ENCODE results near the gene KAZN. TPM values are rescaled to one million over a fixed set of nuclear protein-coding genes. Genes with fewer than 3 reads are reported as not detected.
"Not testable (repeated sequence)": the region's sequence is repeated elsewhere in the genome, so short reads cannot be mapped to it uniquely, and the experiment has no call there.

KAZN gene
- total RNA-seq, 2 experiments from 2014 or later, result 0.22 to 0.55 TPM

DNA sequence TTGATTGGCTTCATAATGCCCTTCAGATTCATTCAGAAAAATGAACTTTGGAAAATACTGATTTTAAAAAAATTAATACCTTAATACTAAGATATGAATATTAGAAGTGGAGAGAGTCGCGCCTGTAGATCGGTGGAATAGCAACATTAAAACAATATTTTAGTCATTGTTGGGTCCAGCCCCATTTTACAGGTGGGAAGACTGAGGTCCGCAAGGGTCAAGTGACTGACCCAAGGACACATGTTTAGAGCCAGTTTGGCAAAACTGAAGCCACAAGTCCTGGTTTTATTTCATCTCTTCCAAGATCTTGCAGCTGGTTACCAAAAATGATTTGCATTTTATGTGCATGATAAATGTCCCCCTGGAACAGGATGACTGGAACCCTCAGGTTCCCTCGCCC lies 441.4 kb downstream of the KAZN start:
- Mint-ChIP-seq H3K27ac (no peak overlapping the region), H3K27me3 (no peaks in the 10 kb centered on the region), H3K36me3 (ENCODE audit: low read depth) (no peaks in the 10 kb centered on the region), H3K4me3 (no peak overlapping the region), H3K9me3 (no peaks in the 10 kb centered on the region), H3K4me1 (ENCODE audit: low read depth) (no peaks in the 10 kb centered on the region)
- TF ChIP-seq, protein P1, sequence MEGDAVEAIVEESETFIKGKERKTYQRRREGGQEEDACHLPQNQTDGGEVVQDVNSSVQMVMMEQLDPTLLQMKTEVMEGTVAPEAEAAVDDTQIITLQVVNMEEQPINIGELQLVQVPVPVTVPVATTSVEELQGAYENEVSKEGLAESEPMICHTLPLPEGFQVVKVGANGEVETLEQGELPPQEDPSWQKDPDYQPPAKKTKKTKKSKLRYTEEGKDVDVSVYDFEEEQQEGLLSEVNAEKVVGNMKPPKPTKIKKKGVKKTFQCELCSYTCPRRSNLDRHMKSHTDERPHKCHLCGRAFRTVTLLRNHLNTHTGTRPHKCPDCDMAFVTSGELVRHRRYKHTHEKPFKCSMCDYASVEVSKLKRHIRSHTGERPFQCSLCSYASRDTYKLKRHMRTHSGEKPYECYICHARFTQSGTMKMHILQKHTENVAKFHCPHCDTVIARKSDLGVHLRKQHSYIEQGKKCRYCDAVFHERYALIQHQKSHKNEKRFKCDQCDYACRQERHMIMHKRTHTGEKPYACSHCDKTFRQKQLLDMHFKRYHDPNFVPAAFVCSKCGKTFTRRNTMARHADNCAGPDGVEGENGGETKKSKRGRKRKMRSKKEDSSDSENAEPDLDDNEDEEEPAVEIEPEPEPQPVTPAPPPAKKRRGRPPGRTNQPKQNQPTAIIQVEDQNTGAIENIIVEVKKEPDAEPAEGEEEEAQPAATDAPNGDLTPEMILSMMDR (IDR thresholded peaks at IDR 0.05), result no peak
- H3K27me3 ChIP-seq (ENCODE audit: control insufficient read depth in 1 of 2, insufficient read depth in 2 of 2, low read length in 2 of 2), result no peaks in the 10 kb centered on the region
- DNase-seq (no peak), ATAC-seq (ENCODE audit: poor library complexity) (no peak)
- no peaks in the 10 kb centered on the region for H3K36me3 ChIP-seq (ENCODE audit: insufficient read depth, low read length)
- CTCF ChIA-PET, result no interaction called here
- H3K4me3 ChIP-seq (ENCODE audit: low read length), result no peak overlapping the region
- POLR2A ChIA-PET, result no interaction called here
- no peak overlapping the region for H3K27ac ChIP-seq (ENCODE audit: low read depth in 1 of 2, low read length in 2 of 2)
- H3K4me1 ChIP-seq (ENCODE audit: insufficient read depth, low read length), result no peaks in the 10 kb centered on the region
- intact Hi-C loops (cut with DNase I, micrococcal nuclease), result loop anchor here in 1 of 2 experiments (10.0 kb wide), 3 partner anchors 1105 to 1375 kb away; no protein-coding TSS in a partner anchor
- H3K9me3 ChIP-seq (ENCODE audit: control insufficient read depth in 1 of 2, insufficient read depth in 1 of 2, low read length in 2 of 2), result no peaks in the 10 kb centered on the region

DNA sequence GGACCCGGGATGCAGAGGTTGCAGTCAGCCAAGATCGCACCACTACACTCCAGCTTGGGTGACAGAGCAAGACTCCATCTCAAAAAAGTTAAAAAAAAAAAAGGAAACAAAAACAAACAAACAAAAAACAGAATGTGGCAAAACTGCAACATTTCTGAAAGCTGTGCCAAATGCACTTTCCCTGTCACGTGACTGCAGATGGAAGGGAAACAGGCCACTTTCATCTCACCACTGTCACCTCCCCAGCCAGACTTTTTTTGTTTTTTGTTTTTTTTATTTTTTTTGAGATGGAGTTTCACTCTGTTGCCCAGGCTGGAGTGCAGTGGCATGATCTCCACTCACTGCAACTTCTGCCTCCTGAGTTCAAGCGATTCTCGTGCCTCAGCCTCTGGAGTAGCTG lies 442.2 kb downstream of the KAZN start:
- DNase-seq; H3K27ac ChIP-seq (ENCODE audit: low read depth in 1 of 2, low read length in 2 of 2); H3K27ac Mint-ChIP-seq; H3K4me1 ChIP-seq (ENCODE audit: insufficient read depth, low read length); H3K4me3 ChIP-seq (ENCODE audit: low read length); H3K4me3 Mint-ChIP-seq; H3K4me1 Mint-ChIP-seq (ENCODE audit: low read depth); H3K27me3 Mint-ChIP-seq; H3K27me3 ChIP-seq (ENCODE audit: control insufficient read depth in 1 of 2, insufficient read depth in 2 of 2, low read length in 2 of 2); CTCF ChIA-PET; POLR2A ChIA-PET; H3K9me3 Mint-ChIP-seq; H3K36me3 ChIP-seq (ENCODE audit: insufficient read depth, low read length); ATAC-seq (ENCODE audit: poor library complexity); H3K9me3 ChIP-seq (ENCODE audit: control insufficient read depth in 1 of 2, insufficient read depth in 1 of 2, low read length in 2 of 2); H3K36me3 Mint-ChIP-seq (ENCODE audit: low read depth): not testable (repeated sequence)
- intact Hi-C loops (cut with DNase I, micrococcal nuclease), result loop anchor here in 1 of 2 experiments (10.0 kb wide), 3 partner anchors 1106 to 1376 kb away; no protein-coding TSS in a partner anchor

DNA sequence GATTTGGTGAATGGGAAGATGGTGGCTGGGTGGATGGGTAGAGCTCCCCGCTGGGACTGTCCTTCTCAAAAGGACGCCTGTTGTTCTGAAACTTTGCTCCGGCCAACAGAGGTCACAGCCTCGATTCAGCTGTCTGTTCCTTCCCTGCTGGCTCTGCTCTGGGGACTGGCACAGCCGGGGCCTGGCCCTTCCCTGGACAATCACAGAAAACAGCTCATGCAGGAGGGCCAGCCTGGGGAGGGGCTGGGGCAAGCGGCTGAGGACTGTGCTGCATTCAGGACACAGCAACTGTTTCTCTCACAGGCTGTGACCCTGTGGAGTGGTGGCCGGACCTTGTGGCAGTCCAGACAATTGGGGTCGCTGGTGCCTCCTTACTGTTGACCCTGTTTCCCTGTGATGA lies 444.4 kb downstream of the KAZN start:
- POLR2A ChIA-PET, result no interaction called here

More for the DNA sequence above, 444.4 kb downstream of the KAZN start:
- CTCF ChIA-PET, result interaction anchor here (1.7 kb wide), 1 partner anchor 13 kb away, joined by 4 read pairs; no protein-coding TSS in a partner anchor
- Mint-ChIP-seq H3K4me1 (ENCODE audit: low read depth) (no peaks in the 10 kb centered on the region), H3K27me3 (no peaks in the 10 kb centered on the region), H3K9me3 (no peaks in the 10 kb centered on the region), H3K36me3 (ENCODE audit: low read depth) (no peaks in the 10 kb centered on the region), H3K27ac (no peak overlapping the region), H3K4me3 (no peak overlapping the region)
- TF ChIP-seq, protein P1 (IDR thresholded peaks at IDR 0.05), result no peak
- H3K9me3 ChIP-seq (ENCODE audit: control insufficient read depth in 1 of 2, insufficient read depth in 1 of 2, low read length in 2 of 2), result no peaks in the 10 kb centered on the region
- no peak overlapping the region for H3K27ac ChIP-seq (ENCODE audit: low read depth in 1 of 2, low read length in 2 of 2)
- no peak overlapping the region for H3K4me3 ChIP-seq (ENCODE audit: low read length)
- no peaks in the 10 kb centered on the region for H3K36me3 ChIP-seq (ENCODE audit: insufficient read depth, low read length)
- no peaks in the 10 kb centered on the region for H3K27me3 ChIP-seq (ENCODE audit: control insufficient read depth in 1 of 2, insufficient read depth in 2 of 2, low read length in 2 of 2)
- no peaks in the 10 kb centered on the region for H3K4me1 ChIP-seq (ENCODE audit: insufficient read depth, low read length)
- intact Hi-C loops (cut with DNase I, micrococcal nuclease), result loop anchor here in 1 of 2 experiments (10.0 kb wide), 3 partner anchors 1108 to 1378 kb away; no protein-coding TSS in a partner anchor
- no peak for DNase-seq
- no peak for ATAC-seq (ENCODE audit: poor library complexity)

All from CD4-positive, alpha-beta T cell (primary cell).